ENCODE measurements around the gene HOXC6.
"Not testable (repeated sequence)": the region's sequence is repeated elsewhere in the genome, so short reads cannot be mapped to it uniquely, and the experiment has no call there.

HOXC6 gene

DNA sequence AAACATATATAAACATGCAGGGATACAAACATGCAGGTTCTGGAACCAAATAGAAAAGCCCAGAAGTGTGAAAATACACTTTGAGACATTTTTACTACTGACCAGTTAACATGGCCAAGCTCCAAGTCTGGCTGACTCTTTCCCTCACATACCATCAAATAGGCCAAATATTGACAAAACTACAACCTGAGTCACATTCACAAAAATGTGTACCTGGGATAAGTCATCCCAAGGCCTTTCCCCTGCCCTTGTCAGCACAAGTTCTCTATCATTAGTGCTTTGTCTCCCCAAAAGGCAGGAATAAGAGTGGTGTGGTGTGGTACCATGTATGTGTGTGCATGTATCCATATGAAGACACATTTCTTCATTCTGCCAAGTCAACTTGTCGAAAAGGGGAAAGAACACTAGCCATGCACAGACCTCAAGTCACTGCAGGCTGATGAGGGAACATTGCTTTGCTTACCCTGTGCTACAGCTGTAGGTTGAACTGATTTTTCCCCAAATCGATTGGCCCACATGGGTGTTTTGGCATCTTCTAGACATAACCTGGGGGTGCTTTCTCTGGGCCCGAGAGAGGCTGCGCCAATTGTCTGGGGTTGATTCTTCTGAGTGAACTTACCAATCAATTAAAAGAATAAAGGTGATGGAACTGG, 40.3 kb downstream of the HOXC6 start:
- no peak overlapping the region for H3K27ac Mint-ChIP-seq
- H3K4me3 Mint-ChIP-seq: no peak overlapping the region
- no peaks in the 10 kb centered on the region for H3K4me1 Mint-ChIP-seq (ENCODE audit: low read depth)
- H3K27me3 Mint-ChIP-seq (ENCODE audit: low read depth): peaks cover 57% of the 10 kb centered on the region
- no peaks in the 10 kb centered on the region for H3K9me3 Mint-ChIP-seq
- no peaks in the 10 kb centered on the region for H3K36me3 Mint-ChIP-seq (ENCODE audit: low read depth)

DNA sequence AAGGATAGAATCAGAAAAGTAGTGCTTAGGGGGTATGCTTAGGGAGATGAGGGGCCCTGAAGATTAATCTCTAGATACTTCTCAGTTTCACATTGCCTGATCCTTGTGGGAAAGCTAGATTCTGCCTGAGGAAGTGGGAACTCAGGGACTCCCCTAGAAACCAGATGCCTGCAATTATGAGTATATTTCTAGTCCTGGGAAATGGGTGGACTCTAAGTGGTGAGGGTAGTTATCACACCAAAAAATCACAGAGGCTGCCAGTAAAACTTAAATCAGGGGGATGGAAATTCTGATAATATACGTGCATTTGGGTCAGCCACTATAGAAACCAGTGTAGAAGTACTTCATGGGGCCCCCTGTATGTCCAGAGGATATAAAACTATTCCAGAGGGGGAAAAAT, 43.7 kb downstream of the HOXC6 start:
- Mint-ChIP-seq H3K9me3 (no peaks in the 10 kb centered on the region), H3K4me1 (ENCODE audit: low read depth) (no peaks in the 10 kb centered on the region), H3K27ac (no peak overlapping the region), H3K36me3 (ENCODE audit: low read depth) (no peaks in the 10 kb centered on the region), H3K4me3 (no peak overlapping the region), H3K27me3 (ENCODE audit: low read depth) (peaks cover 46% of the 10 kb centered on the region)

DNA sequence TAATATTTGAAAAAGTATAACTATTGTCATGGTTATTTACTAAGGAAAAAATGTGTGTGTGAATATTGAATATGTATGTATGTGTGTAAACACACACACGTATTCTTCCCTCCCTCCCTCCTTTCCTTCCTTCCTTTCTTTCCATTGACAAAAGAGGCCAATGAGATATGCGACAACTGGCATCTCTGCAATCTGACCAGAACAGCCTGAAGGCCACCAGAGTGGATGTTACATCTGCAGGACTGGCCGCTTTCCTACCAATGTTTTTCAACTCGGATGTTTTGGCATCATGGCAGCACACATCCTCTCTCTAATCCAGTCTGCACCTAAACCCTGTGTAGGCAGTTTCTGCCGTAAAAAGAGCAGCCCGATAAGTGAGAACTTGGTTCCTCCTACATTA, 46.1 kb downstream of the HOXC6 start:
- Mint-ChIP-seq H3K4me1 (ENCODE audit: low read depth) (no peaks in the 10 kb centered on the region), H3K27me3 (ENCODE audit: low read depth) (peaks cover 42% of the 10 kb centered on the region), H3K4me3 (no peak overlapping the region), H3K36me3 (ENCODE audit: low read depth) (no peaks in the 10 kb centered on the region), H3K27ac (no peak overlapping the region), H3K9me3 (no peaks in the 10 kb centered on the region)

DNA sequence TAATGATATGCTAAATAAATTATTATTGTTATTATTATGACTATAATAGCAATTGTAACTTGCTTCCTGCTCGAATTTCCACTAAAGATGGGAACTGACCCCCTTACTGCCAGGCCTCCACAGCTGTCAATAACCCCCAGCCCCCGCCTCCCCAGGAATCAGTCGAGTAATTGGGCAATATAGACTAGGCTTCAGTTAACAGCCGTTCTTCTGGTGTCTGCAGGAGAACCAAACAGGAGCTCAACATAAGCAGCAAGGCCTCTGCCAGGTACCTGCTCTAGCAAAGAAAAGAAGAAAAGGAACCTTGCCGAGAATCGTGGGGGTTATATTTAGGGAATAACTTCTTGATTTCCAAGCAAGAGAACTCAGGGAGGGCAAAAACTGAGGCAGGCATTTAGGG, 47.2 kb downstream of the HOXC6 start:
- Mint-ChIP-seq H3K4me1 (ENCODE audit: low read depth) (peaks cover 2% of the 10 kb centered on the region), H3K36me3 (ENCODE audit: low read depth) (no peaks in the 10 kb centered on the region), H3K9me3 (no peaks in the 10 kb centered on the region), H3K27ac (no peak overlapping the region), H3K4me3 (no peak overlapping the region), H3K27me3 (ENCODE audit: low read depth) (peaks cover 35% of the 10 kb centered on the region)

DNA sequence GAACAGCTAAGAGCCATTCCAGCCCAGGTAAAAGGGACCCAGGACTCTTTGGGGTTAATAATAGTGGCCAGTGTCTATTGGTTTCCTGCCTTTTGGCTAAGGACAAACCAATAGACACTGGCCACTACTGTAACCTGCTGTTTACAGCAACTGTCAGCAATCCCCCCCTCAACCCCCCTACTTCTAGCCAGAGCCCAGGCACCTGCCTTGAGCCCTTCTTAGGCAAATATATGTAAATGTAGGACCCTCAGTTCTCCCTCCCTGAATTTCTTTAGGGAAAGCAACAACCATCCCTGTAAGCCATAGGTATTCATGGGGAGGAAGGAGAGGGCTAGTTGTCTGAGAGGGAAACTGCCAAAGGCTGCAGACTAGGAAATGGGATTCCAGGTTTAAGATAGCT, 47.7 kb downstream of the HOXC6 start:
- H3K36me3 Mint-ChIP-seq (ENCODE audit: low read depth): no peaks in the 10 kb centered on the region
- no peak overlapping the region for H3K27ac Mint-ChIP-seq
- peaks cover 30% of the 10 kb centered on the region for H3K27me3 Mint-ChIP-seq (ENCODE audit: low read depth)
- H3K4me1 Mint-ChIP-seq (ENCODE audit: low read depth): peaks cover 5% of the 10 kb centered on the region
- H3K4me3 Mint-ChIP-seq: no peak overlapping the region
- H3K9me3 Mint-ChIP-seq: no peaks in the 10 kb centered on the region

DNA sequence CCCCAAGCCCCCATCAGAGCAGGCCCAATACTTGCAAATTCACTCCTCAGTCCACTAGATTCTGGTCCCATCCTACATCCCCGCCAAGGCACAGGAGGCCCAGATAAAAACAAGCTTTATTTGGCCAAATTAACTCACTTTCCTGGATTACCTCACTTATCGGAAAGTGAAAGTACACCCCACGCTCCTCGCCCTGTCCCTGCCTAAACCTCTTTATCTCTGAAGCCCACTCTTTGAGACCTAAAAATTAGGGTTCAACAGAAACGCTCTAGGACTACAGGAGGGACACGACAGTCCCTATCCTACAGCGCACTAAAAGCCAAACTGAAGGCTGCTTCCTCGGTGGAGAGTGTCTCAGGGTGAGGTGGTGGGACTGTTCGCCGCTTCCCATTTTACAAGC, 49.6 kb downstream of the HOXC6 start:
- Mint-ChIP-seq H3K27me3 (ENCODE audit: low read depth) (peaks cover 21% of the 10 kb centered on the region), H3K4me1 (ENCODE audit: low read depth) (peaks cover 18% of the 10 kb centered on the region)
- H3K4me3 Mint-ChIP-seq; H3K9me3 Mint-ChIP-seq; H3K27ac Mint-ChIP-seq; H3K36me3 Mint-ChIP-seq (ENCODE audit: low read depth): not testable (repeated sequence)

DNA sequence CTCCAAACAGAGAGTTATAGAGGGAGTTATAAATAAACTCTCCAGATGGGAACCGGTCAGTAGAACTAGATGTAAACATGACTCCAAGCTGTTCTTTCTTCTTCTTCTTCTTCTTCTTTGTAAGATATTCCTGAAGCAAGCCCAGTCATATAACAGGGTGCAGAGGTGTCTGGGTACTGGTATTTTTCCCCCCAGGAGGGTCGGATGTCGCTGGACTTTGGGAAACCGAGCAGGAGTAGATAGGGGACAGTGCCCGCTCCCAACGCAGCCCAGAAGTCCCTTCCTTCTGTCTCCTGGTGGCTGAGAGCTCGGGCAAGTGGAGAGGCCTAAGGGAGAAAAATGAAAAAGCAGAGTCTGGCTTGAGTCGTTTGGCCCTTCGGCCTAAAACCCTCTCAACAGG, 50.9 kb downstream of the HOXC6 start:
- not testable (repeated sequence) for H3K27ac Mint-ChIP-seq; H3K4me3 Mint-ChIP-seq; H3K36me3 Mint-ChIP-seq (ENCODE audit: low read depth); H3K9me3 Mint-ChIP-seq
- peaks cover 22% of the 10 kb centered on the region for H3K27me3 Mint-ChIP-seq (ENCODE audit: low read depth)
- H3K4me1 Mint-ChIP-seq (ENCODE audit: low read depth): peaks cover 25% of the 10 kb centered on the region
